ENCODE measurements around the gene GP2.

GRCh38 chr16:20303012-20303411 lies 24.3 kb downstream of the GP2 start:
- TF ChIP-seq CTCF (IDR thresholded peaks at IDR 0.05; ENCODE audit: borderline replicate concordance, extremely low read depth, low read length, poor library complexity, severe bottlenecking) (no peak), EZH2 (IDR thresholded peaks at IDR 0.05; ENCODE audit: borderline replicate concordance, low read depth, low read length, severe bottlenecking) (no peak)

Measured in DND-41 (cell line).